Effector memory CD8-positive, alpha-beta T cell (primary cell): ENCODE results near the gene NDUFAF4.

Source experiments
- ATAC-seq: fragments of 150-1000 bp; cut with Tn5 transposase; replicated peaks from 2 replicates; pipeline ENCODE4 v1.10.0; 2021; ENCODE audit warnings: mild to moderate bottlenecking, moderate library complexity
- DNase-seq, 3 experiments: peaks; one replicate each; pipeline ENCODE4 v3.0.0; 2021
- H3K27ac Mint-ChIP-seq, 2 donors: one replicate each; pipeline ENCODE4 v1.8.0; 2022; ENCODE audit warnings: mild to moderate bottlenecking in 2 of 2, mixed read lengths in 2 of 2, moderate library complexity in 2 of 2
- H3K27me3 Mint-ChIP-seq, 2 donors: one replicate each; pipeline ENCODE4 v1.8.0; 2022; ENCODE audit warnings: mixed read lengths in 2 of 2
- H3K36me3 Mint-ChIP-seq: one replicate; pipeline ENCODE4 v1.8.0; 2022; ENCODE audit warnings: mild to moderate bottlenecking, moderate library complexity, mixed read lengths; ENCODE audit not compliant: insufficient read depth
- H3K4me1 Mint-ChIP-seq, 2 donors: one replicate each; pipeline ENCODE4 v1.8.0; 2022; ENCODE audit warnings: low read depth in 2 of 2, mixed read lengths in 2 of 2
- H3K4me3 Mint-ChIP-seq, 2 donors: one replicate each; pipeline ENCODE4 v1.8.0; 2022; ENCODE audit warnings: mild to moderate bottlenecking in 2 of 2, mixed read lengths in 2 of 2, moderate library complexity in 2 of 2
- H3K9me3 Mint-ChIP-seq, 2 donors: one replicate each; pipeline ENCODE4 v1.8.0; 2022; ENCODE audit warnings: mixed read lengths in 2 of 2

NDUFAF4 gene

DNA sequence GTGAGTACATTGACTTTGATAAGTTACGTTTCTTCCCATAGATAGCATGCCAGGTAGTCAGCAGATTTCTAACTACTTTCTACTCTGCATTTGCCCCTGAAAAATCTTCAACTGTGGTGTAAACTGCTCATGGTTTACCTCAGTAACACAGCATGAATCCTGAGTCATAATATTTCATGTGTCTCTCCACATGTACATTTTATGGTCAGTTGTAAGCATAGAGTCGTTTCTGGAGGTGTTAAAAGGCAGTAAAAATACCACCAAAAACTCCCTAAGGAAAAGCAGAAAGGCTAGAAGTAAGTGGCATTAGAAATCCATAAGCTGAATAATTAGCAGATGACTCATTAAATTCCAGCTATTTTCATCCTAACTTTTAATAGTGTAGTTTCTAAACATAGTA lies 56.3 kb downstream of the NDUFAF4 start:
- Mint-ChIP-seq H3K36me3 (no peaks in the 10 kb centered on the region), H3K27ac (no peak overlapping the region), H3K9me3 (no peaks in the 10 kb centered on the region), H3K27me3 (peaks cover 53 to 61% of the 10 kb centered on the region in 2 donors), H3K4me1 (peaks cover 6 to 15% of the 10 kb centered on the region in 2 donors), H3K4me3 (no peak overlapping the region)
- ATAC-seq (no peak), DNase-seq (no peak)
